SK-N-MC (cell line): ENCODE measurements around the gene PRDM7.

ENCODE experiments used
- EZH2 ChIP-seq: fragments of 200-600 bp; sonication (generic); IDR thresholded peaks from one replicate; pipeline ENCODE4 v1.6.1; 2017; ENCODE audit warnings: antibody characterized with exemption
- POLR2AphosphoS5 ChIP-seq: IDR thresholded peaks from 2 replicates; pipeline ENCODE4 v1.6.1; 2012; ENCODE audit warnings: mild to moderate bottlenecking, low read depth, low read length, borderline replicate concordance

- no peak for TF ChIP-seq EZH2
- TF ChIP-seq POLR2AphosphoS5, result no peak
Measured at GRCh38 chr16:90023078-90023447, 54.1 kb downstream of the PRDM7 start.
